Superior temporal gyrus (tissue), 1 donor: Measurements from ENCODE around the gene TNFSF13.

Experiments
- DNase-seq: peaks from one replicate; pipeline ENCODE4 v3.0.0-alpha.2; 2016; ENCODE audit errors: extremely low spot score

The TNFSF13 gene, protein sequence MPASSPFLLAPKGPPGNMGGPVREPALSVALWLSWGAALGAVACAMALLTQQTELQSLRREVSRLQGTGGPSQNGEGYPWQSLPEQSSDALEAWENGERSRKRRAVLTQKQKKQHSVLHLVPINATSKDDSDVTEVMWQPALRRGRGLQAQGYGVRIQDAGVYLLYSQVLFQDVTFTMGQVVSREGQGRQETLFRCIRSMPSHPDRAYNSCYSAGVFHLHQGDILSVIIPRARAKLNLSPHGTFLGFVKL

DNA sequence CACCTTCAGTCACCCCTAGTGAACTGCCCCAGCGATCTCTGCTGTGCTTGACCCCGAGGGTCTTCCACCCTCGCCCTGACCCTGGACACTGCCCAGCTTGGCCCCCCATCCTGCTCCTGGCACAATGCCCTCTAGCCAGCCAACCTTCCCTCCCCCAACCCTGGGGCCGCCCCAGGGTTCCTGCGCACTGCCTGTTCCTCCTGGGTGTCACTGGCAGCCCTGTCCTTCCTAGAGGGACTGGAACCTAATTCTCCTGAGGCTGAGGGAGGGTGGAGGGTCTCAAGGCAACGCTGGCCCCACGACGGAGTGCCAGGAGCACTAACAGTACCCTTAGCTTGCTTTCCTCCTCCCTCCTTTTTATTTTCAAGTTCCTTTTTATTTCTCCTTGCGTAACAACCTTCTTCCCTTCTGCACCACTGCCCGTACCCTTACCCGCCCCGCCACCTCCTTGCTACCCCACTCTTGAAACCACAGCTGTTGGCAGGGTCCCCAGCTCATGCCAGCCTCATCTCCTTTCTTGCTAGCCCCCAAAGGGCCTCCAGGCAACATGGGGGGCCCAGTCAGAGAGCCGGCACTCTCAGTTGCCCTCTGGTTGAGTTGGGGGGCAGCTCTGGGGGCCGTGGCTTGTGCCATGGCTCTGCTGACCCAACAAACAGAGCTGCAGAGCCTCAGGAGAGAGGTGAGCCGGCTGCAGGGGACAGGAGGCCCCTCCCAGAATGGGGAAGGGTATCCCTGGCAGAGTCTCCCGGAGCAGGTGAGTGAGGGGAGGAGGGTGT, at the start of gene TNFSF13:
TSS of gene TNFSF13 (plus strand) at position 207 of the 776 bp plus-strand sequence. CDS start at position 497, 290 bp downstream.
- DNase-seq = no peak

DNA sequence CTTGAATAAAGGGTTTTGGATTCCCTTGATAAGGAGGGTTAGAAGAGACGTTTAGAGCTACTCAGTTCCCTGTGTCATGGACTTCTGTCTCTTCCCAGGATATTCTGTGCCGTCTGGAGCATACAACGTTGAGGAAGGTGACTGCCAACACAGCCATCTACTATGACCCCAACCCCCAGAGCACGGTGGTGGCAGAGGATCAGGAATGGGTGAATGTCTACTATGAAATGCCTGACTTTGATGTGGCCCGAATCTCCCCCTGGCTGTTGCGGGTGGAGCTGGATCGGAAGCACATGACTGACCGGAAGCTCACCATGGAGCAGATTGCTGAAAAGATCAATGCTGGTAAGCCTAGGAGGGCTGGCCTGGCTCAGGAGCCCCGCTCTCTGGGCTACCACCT, 49.7 kb upstream of the TNFSF13 start:
- no peak for DNase-seq

DNA sequence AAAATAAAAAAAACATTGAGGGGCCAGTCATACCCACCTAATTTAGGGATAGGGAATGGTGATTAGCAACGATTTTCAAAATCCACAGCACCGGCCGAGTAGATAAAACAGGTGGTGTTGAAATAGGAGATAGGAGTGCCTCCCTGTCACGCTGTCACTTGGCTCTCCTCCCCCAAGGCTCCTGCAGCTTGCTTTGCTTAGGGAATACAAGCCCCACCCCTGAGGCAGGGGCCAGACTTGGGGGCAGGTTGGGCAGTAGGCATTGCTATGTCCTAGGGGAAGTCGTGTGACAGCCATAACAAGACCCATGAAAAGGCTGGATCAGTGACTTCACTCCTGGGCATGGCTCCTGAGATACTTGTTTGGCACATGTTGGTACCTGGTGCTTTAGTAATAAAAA, 48.6 kb upstream of the TNFSF13 start:
- no peak for DNase-seq

DNA sequence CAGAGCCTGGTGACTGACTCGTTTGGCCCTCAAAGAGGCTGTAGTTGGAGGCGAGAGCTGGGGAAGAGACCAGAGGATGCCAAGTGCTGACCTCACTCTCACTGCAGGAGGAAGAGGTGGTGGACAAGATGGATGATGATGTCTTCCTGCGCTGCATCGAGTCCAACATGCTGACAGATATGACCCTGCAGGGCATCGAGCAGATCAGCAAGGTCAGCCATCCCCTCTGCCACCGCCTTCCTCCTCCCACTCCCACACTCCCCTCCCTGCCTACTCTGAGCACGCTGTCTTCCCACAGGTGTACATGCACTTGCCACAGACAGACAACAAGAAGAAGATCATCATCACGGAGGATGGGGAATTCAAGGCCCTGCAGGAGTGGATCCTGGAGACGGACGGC, 47.4 kb upstream of the TNFSF13 start:
- DNase-seq = no peak

DNA sequence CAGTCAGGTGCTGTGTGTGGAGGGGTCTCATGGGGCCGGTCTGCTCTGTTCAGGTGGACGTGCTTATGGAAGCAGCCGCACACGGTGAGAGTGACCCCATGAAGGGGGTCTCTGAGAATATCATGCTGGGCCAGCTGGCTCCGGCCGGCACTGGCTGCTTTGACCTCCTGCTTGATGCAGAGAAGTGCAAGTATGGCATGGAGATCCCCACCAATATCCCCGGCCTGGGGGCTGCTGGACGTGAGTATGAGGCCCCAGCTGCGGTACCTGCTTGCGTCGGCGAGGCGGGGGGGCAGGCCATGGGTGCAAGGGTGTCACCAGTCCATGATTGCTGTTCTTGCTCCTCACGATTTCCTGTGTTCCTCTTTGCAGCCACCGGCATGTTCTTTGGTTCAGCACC, 46.4 kb upstream of the TNFSF13 start:
- DNase-seq = no peak

DNA sequence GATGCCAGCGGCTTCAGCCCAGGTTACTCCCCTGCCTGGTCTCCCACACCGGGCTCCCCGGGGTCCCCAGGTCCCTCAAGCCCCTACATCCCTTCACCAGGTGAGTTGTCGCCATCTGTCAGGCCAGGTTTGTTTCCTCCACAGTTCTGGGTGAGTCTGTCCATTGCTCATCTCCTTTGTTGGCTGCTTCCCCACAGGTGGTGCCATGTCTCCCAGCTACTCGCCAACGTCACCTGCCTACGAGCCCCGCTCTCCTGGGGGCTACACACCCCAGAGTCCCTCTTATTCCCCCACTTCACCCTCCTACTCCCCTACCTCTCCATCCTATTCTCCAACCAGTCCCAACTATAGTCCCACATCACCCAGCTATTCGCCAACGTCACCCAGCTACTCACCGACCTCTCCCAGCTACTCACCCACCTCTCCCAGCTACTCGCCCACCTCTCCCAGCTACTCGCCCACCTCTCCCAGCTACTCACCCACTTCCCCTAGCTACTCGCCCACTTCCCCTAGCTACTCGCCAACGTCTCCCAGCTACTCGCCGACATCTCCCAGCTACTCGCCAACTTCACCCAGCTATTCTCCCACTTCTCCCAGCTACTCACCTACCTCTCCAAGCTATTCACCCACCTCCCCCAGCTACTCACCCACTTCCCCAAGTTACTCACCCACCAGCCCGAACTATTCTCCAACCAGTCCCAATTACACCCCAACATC, 45.6 kb upstream of the TNFSF13 start:
- DNase-seq = no peak

DNA sequence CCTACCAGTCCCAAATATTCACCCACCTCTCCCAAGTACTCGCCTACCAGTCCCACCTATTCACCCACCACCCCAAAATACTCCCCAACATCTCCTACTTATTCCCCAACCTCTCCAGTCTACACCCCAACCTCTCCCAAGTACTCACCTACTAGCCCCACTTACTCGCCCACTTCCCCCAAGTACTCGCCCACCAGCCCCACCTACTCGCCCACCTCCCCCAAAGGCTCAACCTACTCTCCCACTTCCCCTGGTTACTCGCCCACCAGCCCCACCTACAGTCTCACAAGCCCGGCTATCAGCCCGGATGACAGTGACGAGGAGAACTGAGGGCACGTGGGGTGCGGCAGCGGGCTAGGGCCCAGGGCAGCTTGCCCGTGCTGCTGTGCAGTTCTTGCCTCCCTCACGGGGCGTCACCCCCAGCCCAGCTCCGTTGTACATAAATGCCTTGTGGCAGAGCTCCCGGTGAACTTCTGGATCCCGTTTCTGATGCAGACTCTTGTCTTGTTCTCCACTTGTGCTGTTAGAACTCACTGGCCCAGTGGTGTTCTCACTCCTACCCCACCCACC, 44.6 kb upstream of the TNFSF13 start:
- DNase-seq = no peak

DNA sequence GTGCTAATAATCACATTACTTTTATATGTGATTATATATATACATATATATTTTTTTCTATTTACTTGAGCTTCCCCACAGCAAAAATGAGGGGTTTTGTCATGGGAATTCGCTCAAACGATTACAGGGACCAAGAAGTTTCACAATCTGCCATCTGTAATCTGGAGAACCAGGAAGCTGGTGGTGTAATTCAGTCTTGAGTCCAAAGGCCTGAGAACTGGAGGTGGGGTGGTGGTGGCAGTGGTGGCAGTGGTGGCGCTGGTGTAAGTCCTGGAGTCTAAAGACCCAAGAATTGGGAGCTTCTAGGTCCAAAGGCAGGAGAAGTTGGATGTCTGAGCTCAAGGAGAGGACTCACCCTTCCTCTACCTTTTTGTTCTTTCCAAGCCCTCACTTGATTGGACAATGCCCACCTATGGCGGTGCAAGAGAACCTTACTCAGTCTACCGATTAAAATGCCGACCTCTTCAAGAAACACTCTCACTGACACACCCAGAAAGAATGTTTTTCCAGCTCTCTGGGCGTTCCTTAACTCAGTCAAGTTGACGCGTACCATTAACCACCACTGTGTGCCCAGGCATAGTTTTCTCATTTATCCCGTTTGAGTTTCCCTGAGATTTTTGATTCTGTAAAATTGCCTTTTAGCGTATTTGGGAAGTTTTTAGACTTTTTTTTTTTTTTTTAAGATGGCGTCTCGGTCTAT, 42.5 kb upstream of the TNFSF13 start:
- DNase-seq = no peak

DNA sequence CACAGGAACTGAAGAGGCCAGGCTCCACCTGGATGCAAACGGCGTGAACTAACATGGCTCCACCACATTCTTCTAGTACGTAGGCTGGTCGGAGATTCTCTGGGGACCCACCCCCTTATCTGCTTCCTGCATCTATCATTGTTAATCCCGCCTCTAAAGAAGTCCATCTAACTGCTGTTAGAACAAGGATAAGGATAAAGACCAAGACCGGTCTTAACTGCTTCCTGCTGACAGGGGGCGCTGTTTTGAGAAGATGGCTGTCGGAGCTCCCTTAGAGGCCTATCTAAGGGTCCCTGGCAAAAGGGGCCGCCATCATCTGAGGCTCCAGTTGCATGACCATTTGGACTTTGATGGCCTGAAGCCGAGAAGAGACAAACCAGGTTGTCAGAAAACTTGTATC, 35.5 kb upstream of the TNFSF13 start:
- DNase-seq = no peak

DNA sequence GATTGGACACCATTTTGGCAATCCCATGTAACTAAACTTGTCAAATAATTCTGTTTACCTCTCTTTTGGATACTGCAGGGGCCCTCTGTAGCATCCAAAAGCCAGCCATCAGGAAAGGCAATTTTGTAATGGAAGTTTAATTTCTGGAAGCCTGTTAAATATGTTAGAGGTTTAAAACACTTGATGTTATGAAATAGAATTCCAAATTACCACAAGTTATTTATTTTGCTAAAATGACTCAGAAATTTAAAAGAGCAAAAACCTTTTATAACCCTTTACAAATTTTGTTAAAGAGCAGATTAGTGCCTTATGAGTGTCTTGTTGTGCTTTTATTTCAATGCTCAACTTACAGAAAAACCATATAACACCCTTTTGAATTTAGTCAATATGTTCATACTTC, 29.7 kb upstream of the TNFSF13 start:
- DNase-seq = no peak

DNA sequence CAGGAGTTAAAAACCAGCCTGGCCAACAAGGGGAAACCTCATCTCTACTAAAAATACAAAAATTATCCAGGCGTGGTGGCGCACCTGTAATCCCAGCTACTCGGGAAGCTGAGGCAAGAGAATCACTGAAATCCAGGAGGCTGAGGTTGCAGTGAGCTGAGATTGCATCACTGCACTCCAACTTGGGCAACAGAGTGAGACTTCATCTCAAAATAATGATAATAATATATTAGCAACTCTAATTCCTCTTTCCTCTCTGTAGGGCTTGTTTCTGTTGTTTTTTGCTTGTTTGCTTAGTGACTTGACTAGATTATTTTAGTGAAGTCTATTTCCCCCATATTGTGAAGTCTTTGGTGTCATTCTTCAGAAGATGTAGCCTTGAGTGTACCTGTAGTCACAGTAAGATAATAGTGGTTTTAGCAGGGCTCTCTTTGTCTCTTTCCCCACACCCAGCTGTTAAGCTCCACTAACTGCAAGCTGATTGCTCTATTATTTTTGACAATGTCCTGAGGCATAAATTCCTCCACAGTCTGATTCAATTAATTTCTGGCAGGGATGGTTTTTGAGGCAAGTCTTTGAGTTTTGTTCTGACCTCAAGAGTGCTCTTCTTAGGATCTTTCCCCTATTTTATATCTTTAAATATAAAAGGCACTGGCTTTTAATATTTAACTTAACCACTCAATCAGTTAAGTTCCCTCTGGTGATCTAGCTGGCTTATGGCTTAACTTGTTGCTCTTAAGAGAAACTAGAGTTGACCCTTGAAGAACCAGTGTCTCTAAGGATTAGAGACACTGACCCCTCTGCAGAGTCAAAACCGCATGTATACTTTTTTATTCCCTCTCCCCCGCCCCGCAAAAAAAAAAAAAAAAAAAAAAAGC, 28.3 kb upstream of the TNFSF13 start:
- DNase-seq = no peak

DNA sequence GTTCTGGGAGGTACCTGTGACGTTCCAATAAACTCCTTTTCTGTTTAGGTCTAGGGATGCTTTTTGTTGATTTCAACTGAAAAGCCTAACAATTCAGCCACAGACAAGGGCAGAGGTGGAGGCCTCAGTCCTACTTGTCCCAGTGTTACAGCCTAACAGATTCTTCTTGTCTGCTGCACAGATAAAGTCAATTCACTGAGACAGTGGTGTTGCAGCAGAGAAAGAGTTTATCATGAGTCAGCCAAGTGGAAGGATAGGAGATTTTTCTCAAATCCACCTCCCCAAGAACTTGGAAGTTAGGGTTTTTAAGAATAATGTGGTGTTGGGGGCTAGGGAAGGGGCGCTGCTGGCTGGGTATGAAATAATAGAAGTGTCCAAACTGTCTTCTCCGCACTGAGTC, 20.5 kb upstream of the TNFSF13 start:
- no peak for DNase-seq

DNA sequence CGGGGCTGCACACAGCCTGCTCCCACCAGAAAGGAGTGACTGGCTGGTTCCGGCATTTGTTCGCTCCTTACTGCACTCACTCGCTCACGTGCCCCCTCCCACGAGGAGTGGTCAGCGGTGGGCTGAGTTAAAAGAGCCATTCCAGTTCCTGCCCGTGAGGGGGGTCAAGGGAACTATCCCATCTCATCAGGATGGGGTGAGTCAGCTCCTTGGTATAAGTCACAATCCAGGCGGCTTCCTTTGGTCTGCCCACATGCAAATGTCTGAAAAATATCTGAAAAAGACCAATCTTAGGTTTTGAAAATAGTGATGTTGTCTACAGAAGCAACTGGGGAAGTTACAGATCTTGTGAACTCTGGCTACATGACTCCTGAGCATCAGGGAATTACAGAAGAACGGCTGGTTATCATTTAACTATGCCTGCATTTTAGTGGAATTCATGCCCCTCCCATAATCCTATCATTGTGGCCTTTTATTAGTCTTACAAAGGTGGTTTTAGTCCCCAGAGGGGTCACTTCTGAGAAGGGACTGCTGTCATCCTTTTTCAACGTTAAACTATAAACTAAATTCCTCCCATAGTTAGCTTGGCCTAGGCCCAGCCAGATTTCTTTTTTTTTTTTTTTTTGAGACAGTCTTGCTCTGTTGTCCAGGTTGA, 19.5 kb upstream of the TNFSF13 start:
- no peak for DNase-seq

DNA sequence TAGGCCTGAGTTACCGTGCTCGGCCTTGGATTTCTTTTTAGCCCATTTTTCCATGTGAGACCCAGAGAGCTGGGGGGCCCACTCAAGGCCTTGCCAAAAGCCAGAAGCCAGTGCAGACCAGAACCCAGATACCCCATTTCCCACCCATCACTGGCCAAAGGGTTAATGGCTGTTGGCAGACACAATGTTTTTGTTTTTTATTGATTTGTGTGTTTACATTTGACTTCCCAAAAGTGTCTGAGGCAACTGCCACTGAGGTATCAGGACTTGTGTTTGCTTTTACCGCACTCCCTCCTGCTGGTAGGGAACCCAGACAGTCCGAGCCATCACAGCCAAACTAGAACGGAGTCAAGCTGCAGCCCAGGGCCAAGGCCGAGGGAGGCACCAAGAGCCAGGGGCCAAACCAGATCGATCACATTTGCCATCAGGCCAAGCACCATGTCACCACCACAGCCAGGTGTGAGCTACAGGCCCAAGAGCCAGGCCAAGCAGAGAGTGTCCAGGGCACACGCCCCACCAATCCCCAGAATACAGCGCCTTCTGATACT, 17.4 kb upstream of the TNFSF13 start:
- DNase-seq = no peak

DNA sequence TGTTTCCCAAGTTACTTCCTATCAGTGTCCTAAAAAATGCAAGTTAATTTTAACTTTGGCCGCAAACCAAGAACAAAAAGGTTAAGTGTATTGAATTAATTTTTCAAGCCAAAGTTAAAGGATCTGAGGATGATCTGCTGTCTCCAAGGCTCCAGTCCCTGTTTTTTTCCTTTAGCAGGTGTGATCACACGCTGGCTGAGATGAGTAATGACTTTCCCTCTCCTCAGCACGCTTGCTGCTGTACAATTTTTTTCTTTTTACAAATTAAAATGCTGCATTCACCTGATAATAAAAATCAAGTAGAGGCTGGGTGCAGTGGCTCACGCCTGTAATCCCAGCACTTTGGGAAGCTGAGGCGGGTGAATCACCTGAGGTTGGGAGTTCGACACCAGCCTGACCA, 13.6 kb upstream of the TNFSF13 start:
- no peak for DNase-seq

DNA sequence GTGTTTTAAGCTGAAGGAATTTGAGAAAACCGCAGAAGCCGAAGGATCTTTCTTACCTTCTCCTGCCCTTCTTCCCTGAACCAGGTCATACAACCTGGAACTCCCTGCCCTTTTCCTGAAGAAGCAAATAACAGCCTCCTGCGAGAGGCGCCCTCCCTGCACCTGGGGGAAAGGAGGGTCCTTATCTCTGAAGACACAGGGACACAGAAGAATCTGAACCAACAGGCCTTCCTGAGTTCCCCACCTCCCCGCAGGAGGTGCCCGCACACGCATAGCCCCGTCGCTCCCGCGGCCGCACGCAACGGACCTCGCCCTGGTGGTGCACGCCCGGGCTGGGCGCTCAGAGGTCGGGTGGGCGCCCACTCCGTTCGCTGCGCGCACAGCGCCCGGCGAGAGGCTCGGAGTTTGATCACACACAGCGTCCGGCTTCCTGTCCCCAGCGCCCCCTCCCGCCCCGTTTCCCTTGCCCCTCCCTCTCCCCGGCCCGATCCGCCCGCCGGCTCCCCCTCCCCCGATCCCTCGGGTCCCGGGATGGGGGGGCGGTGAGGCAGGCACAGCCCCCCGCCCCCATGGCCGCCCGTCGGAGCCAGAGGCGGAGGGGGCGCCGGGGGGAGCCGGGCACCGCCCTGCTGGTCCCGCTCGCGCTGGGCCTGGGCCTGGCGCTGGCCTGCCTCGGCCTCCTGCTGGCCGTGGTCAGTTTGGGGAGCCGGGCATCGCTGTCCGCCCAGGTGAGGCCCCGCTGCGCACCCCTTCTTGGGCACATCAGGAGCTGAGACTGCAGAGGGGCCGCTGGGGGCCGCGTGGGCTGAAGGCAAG, 9.8 kb upstream of the TNFSF13 start, which contains the start of gene TNFSF12:
TSS of gene TNFSF12 (plus strand) at position 474 of the 816 bp plus-strand sequence. CDS start at position 570, 96 bp downstream.
- peak; percentile 26 for DNase-seq

DNA sequence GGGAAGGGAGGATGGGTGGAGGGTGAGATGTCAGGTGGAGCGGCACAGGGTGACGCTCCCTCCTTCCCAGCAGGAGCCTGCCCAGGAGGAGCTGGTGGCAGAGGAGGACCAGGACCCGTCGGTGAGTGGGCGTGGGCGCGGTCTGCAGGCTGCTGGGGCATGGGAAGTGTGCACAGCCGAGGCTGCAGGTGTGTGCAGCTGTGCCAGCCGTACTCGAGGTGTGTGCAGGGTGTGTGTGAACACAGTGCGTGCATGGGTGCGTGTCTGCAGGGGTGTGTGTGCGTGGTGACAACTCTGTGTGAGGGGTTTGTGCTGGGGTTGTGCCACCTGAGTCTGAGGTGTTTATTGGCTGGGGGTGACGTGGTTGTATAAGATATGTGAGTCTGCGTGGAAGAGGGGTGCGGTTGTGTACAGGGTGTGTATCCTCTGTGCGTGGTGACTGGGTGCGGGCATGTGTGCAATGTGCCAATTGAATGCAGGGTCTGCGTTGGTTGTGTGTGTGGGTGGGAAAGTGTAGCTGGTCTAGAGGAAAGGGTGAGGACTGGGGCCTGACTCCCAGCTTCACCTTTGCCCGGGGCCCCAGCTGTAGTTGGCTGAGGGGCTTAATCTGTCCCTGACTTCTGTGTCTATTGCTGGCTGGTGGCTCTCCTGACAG, 9.0 kb upstream of the TNFSF13 start:
- no peak for DNase-seq

DNA sequence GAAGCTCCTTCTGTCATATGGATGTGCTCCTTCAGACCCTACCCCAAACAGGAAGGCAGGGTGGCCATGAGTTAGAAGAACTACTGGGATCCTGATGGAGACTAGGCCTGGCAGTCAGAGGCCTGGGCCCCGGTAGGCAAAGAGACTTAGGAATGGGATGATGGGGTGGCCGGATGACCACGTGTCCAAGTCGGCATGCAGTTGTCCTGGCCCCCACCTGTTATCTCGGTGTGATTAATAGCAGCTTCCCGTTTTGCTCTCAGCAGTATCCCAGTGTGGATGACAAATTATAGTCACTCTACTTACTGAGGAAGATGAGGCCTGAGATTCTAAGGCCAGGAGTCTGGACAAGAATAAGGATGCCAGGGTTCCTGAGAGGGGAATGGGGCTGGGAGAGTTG, 8.2 kb upstream of the TNFSF13 start:
- DNase-seq = no peak
